ENCODE data around the gene MAGI2.

DNA sequence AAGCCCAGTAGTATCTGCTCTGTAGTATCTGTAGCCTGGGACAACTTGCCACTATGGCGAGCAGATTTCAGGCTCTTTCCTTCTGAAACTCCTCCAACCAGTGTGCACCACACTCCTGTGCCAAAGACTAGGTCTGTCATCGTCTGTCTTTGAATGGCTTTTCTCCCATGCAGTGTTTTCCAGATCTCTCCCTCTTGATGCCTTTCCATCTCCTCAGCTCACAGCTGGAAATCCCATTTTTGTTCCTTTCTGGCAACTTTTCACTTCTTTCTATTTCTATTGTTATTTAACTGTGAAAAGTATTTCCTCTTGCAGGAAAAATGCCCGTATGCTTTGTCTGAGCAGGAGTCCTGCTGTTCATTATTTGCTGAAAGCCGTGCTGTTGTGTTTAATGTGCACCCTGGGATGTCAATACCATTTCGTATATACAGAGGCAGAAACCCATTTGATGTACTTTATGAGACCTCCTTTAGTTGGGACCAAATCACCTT is 1281.2 kb downstream of the MAGI2 start:
- TF ChIP-seq, protein P1, sequence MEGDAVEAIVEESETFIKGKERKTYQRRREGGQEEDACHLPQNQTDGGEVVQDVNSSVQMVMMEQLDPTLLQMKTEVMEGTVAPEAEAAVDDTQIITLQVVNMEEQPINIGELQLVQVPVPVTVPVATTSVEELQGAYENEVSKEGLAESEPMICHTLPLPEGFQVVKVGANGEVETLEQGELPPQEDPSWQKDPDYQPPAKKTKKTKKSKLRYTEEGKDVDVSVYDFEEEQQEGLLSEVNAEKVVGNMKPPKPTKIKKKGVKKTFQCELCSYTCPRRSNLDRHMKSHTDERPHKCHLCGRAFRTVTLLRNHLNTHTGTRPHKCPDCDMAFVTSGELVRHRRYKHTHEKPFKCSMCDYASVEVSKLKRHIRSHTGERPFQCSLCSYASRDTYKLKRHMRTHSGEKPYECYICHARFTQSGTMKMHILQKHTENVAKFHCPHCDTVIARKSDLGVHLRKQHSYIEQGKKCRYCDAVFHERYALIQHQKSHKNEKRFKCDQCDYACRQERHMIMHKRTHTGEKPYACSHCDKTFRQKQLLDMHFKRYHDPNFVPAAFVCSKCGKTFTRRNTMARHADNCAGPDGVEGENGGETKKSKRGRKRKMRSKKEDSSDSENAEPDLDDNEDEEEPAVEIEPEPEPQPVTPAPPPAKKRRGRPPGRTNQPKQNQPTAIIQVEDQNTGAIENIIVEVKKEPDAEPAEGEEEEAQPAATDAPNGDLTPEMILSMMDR (conservative IDR thresholded peaks at IDR 0.05; ENCODE audit: low read length): no peak
- TF ChIP-seq EZH2phosphoT487 (IDR thresholded peaks at IDR 0.05; ENCODE audit: borderline replicate concordance, low read depth, low read length): no peak
